Mammary epithelial cell (primary cell): ENCODE measurements around the gene PPP5C.

Source experiments
- EZH2 ChIP-seq: IDR thresholded peaks from 2 replicates; pipeline ENCODE4 v1.6.1; 2012; ENCODE audit warnings: low read length, inconsistent platforms, borderline replicate concordance
- TF ChIP-seq, protein P1 (sequence below), 2 donors: IDR thresholded peaks in 1 of 2; conservative IDR thresholded peaks in 1 of 2; 2 replicates each; pipeline ENCODE4 v1.5.1; 2011 to 2012; ENCODE audit warnings: inconsistent platforms in 2 of 2, low read length in 2 of 2, mild to moderate bottlenecking in 2 of 2, control low read depth in 1 of 2, low read depth in 1 of 2; ENCODE audit not compliant: insufficient read depth in 1 of 2; ENCODE audit errors: extremely low read depth in 1 of 2

DNA sequence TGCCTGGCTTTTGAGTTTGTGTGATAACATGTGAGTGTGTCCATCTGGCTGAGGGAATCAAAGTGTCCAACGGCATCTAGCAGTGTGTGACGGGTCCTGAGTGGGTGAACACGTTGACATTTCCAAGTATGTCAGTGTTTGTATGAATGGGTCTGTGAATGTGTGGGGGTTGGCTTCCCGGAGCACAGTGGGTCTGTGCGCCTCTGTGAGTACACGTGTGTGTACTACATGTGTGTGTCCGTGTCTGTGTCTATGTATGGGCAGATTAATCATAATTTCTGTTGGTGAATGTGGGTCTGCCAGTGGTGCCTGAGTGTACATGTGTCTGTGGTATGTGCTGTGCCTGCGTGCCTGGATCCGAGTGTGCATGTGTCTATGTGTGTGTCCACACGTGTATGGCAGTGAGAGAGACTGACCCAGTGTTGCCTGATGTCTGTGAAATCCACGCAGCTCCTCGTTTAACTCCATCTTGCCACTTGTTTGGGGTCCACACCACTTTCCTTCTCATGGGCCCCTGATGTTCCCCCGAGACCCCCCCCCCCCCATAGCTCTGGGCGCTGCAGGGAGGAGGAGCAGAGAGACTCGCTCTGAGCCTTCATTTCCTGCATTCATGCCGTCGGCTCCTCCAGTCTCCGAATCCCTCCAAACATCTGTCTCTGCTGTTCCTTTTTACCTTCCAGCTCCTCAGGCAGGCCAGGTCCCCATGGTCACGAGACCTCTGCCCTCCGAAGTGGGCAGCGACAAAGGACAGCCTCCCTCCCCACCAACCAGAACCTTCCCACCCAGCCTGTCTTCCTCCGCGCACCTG, 61.2 kb downstream of the PPP5C start:
- TF ChIP-seq, protein P1, sequence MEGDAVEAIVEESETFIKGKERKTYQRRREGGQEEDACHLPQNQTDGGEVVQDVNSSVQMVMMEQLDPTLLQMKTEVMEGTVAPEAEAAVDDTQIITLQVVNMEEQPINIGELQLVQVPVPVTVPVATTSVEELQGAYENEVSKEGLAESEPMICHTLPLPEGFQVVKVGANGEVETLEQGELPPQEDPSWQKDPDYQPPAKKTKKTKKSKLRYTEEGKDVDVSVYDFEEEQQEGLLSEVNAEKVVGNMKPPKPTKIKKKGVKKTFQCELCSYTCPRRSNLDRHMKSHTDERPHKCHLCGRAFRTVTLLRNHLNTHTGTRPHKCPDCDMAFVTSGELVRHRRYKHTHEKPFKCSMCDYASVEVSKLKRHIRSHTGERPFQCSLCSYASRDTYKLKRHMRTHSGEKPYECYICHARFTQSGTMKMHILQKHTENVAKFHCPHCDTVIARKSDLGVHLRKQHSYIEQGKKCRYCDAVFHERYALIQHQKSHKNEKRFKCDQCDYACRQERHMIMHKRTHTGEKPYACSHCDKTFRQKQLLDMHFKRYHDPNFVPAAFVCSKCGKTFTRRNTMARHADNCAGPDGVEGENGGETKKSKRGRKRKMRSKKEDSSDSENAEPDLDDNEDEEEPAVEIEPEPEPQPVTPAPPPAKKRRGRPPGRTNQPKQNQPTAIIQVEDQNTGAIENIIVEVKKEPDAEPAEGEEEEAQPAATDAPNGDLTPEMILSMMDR (conservative IDR thresholded peaks at IDR 0.05 in 1 of 2, IDR thresholded peaks at IDR 0.05 in 1 of 2; ENCODE audit: extremely low read depth in 1 of 2, insufficient read depth in 1 of 2, low read depth in 1 of 2, low read length in 2 of 2), result no peak
- TF ChIP-seq EZH2, result no peak
